NCI-H1694 (cell line): ENCODE results near the gene RAD51B.
A peak's percentile ranks its signal among the peaks of the same experiment; 100 is the strongest.
"Not testable (repeated sequence)": the region's sequence is repeated elsewhere in the genome, so short reads cannot be mapped to it uniquely, and the experiment has no call there.

Source experiments
- DNase-seq: peaks from one replicate; lab custom pipeline; 2025; lab: John Stamatoyannopoulos, UW

RAD51B gene

GRCh38 chr14:67819563-67820421 is at the start of gene RAD51B:
Gene RAD51B, plus strand, starts transcription at chr14:67819779.
- peak; percentile 86 for DNase-seq

GRCh38 chr14:67773844-67774377 is 45.7 kb upstream of the RAD51B start:
- DNase-seq, result no peak

GRCh38 chr14:67776653-67777322 is 42.8 kb upstream of the RAD51B start:
- no peak for DNase-seq

GRCh38 chr14:67778792-67779191 is 40.8 kb upstream of the RAD51B start:
- DNase-seq, result no peak

GRCh38 chr14:67782090-67782489 is 37.5 kb upstream of the RAD51B start:
- no peak for DNase-seq

- no peak for DNase-seq
Observed at GRCh38 chr14:67784244-67784823, 35.2 kb upstream of the RAD51B start.

GRCh38 chr14:67785270-67786109 is 34.1 kb upstream of the RAD51B start:
- no peak for DNase-seq

GRCh38 chr14:67787673-67788072 is 31.9 kb upstream of the RAD51B start:
- DNase-seq, result no peak

GRCh38 chr14:67798731-67799130 is 20.8 kb upstream of the RAD51B start:
- no peak for DNase-seq

GRCh38 chr14:67800743-67801142 is 18.8 kb upstream of the RAD51B start:
- no peak for DNase-seq

GRCh38 chr14:67806246-67806645 is 13.3 kb upstream of the RAD51B start:
- DNase-seq, result no peak

- DNase-seq, result no peak
Observed at GRCh38 chr14:67814821-67815220, 4.8 kb upstream of the RAD51B start.

GRCh38 chr14:67815573-67816225 is 3.9 kb upstream of the RAD51B start:
- no peak for DNase-seq

GRCh38 chr14:67816326-67817002 is 3.1 kb upstream of the RAD51B start, which contains the start of gene ZFYVE26:
Gene ZFYVE26, minus strand, starts transcription at chr14:67816590. Its CDS starts 627 bp downstream, at chr14:67815963.
- DNase-seq, result peak; percentile 99

- DNase-seq, result no peak
Observed at GRCh38 chr14:67817750-67818438, 1.7 kb upstream of the RAD51B start.

- DNase-seq, result not testable (repeated sequence)
Observed at GRCh38 chr14:67818476-67818875, 1.1 kb upstream of the RAD51B start.

GRCh38 chr14:67820428-67820971 is 921 bp downstream of the RAD51B start:
- DNase-seq, result no peak

GRCh38 chr14:67821121-67821520 is 1.5 kb downstream of the RAD51B start:
- no peak for DNase-seq

- DNase-seq, result no peak
Observed at GRCh38 chr14:67831113-67831512, 11.5 kb downstream of the RAD51B start.

GRCh38 chr14:67833403-67833802 is 13.8 kb downstream of the RAD51B start:
- no peak for DNase-seq
